Cardiac muscle cell (in vitro differentiated cells and primary cell): ENCODE data around the gene SLC9A9. TPM values are rescaled to one million over a fixed set of nuclear protein-coding genes. Genes with fewer than 3 reads are reported as not detected.

Experiments
- DNase-seq, 2 donors: peaks; one replicate each; pipeline versions ENCODE4 v3.0.0 to v3.0.0-alpha.2; 2010 to 2017; ENCODE audit warnings: low read depth in 1 of 2, low spot score in 1 of 2
- H3K27ac ChIP-seq: fragments of 200-600 bp; sonication (generic); 2 replicates; pipeline ENCODE4 v1.5.1; 2016
- H3K27me3 ChIP-seq: fragments of 200-600 bp; sonication (generic); 2 replicates; pipeline ENCODE4 v1.6.0; 2016; ENCODE audit warnings: control low read depth
- H3K36me3 ChIP-seq: fragments of 200-600 bp; sonication (generic); 2 replicates; pipeline ENCODE4 v1.5.1; 2016; ENCODE audit warnings: control low read depth
- H3K4me1 ChIP-seq: fragments of 200-600 bp; sonication (generic); 2 replicates; pipeline ENCODE4 v1.8.1; 2017; ENCODE audit warnings: low read depth, mild to moderate bottlenecking, mixed run types
- H3K4me3 ChIP-seq: fragments of 200-600 bp; sonication (generic); 2 replicates; pipeline ENCODE4 v1.5.1; 2016; ENCODE audit warnings: mild to moderate bottlenecking
- H3K9me3 ChIP-seq: fragments of 200-600 bp; sonication (generic); 2 replicates; pipeline ENCODE4 v1.5.1; 2017; ENCODE audit warnings: low read depth, mild to moderate bottlenecking, control low read depth
- CTCF ChIP-seq: IDR thresholded peaks from 2 replicates; pipeline ENCODE4 v1.5.1; 2012; ENCODE audit warnings: low read depth, mild to moderate bottlenecking, low read length
- polyA plus RNA-seq: library from polyadenylated mRNA; unstranded; fragments of >200 nt; fragmentation: Nextera tagmentation; extraction: Ambion mirVana; gene quantifications from 2 replicates; pipeline ENCODE4 v1.2.1, GENCODE V29; 2016
- total RNA-seq: library from RNA; depleted of rRNA; stranded (reverse); fragments of >200 nt; gene quantifications from 2 replicates; pipeline ENCODE4 v1.2.3, GENCODE V29; 2016

The SLC9A9 gene
- total and polyA plus RNA-seq, 2 experiments from 2014 or later: 0.73 to 1.5 TPM

- no peak for TF ChIP-seq CTCF
- Histone ChIP-seq H3K27me3 (no peaks in the 10 kb centered on the region), H3K27ac (no peak overlapping the region), H3K4me3 (no peak overlapping the region), H3K36me3 (no peaks in the 10 kb centered on the region), H3K4me1 (no peaks in the 10 kb centered on the region), H3K9me3 (no peaks in the 10 kb centered on the region)
- no peak for DNase-seq
These were observed 334.2 kb downstream of the SLC9A9 start for GRCh38 chr3:143514109-143514508.

- Histone ChIP-seq H3K4me1 (no peaks in the 10 kb centered on the region), H3K36me3 (no peaks in the 10 kb centered on the region), H3K4me3 (no peak overlapping the region), H3K9me3 (no peaks in the 10 kb centered on the region), H3K27me3 (no peaks in the 10 kb centered on the region), H3K27ac (no peak overlapping the region)
- DNase-seq: no peak
- TF ChIP-seq CTCF: no peak
These were observed 336.9 kb downstream of the SLC9A9 start for GRCh38 chr3:143511174-143511879.

GRCh38 chr3:143510601-143511000 lies 337.7 kb downstream of the SLC9A9 start:
- no peaks in the 10 kb centered on the region for H3K4me1 ChIP-seq
- H3K36me3 ChIP-seq: no peaks in the 10 kb centered on the region
- H3K4me3 ChIP-seq: no peak overlapping the region
- TF ChIP-seq CTCF: no peak
- no peaks in the 10 kb centered on the region for H3K27me3 ChIP-seq
- no peak overlapping the region for H3K27ac ChIP-seq
- no peak for DNase-seq
- H3K9me3 ChIP-seq: no peaks in the 10 kb centered on the region

GRCh38 chr3:143507735-143508580 lies 340.3 kb downstream of the SLC9A9 start:
- Histone ChIP-seq H3K27me3 (no peaks in the 10 kb centered on the region), H3K27ac (no peak overlapping the region), H3K9me3 (no peaks in the 10 kb centered on the region), H3K4me1 (no peaks in the 10 kb centered on the region), H3K36me3 (no peaks in the 10 kb centered on the region), H3K4me3 (no peak overlapping the region)
- TF ChIP-seq CTCF: no peak
- DNase-seq: peak in 1 of 2 donors; percentile 57

- H3K9me3 ChIP-seq: no peaks in the 10 kb centered on the region
- H3K27me3 ChIP-seq: no peaks in the 10 kb centered on the region
- no peak for TF ChIP-seq CTCF
- H3K4me1 ChIP-seq: no peaks in the 10 kb centered on the region
- DNase-seq: no peak
- no peaks in the 10 kb centered on the region for H3K36me3 ChIP-seq
- H3K4me3 ChIP-seq: no peak overlapping the region
- no peak overlapping the region for H3K27ac ChIP-seq
These were observed 342.1 kb downstream of the SLC9A9 start for GRCh38 chr3:143506190-143506589.
